SU-DHL-6 (cell line): ENCODE results near the gene CPNE2.
"Not testable (repeated sequence)": the region's sequence is repeated elsewhere in the genome, so short reads cannot be mapped to it uniquely, and the experiment has no call there.

Experiments
- H2AFZ ChIP-seq: fragments of 200-600 bp; sonication (generic); 2 replicates; pipeline ENCODE4 v1.6.1; 2014; ENCODE audit warnings: low read depth, mild to moderate bottlenecking, moderate library complexity, mixed read lengths, antibody characterized with exemption, low read length; ENCODE audit not compliant: severe bottlenecking
- H3F3A ChIP-seq: fragments of 200-600 bp; shearing (Covaris generic); 2 replicates; pipeline ENCODE4 v1.6.0; 2016; ENCODE audit warnings: antibody characterized with exemption, mild to moderate bottlenecking; ENCODE audit not compliant: insufficient read depth
- H3K27ac ChIP-seq: fragments of 200-600 bp; sonication (generic); 2 replicates; pipeline ENCODE4 v1.5.1; 2016; ENCODE audit warnings: low read depth, mild to moderate bottlenecking, low read length, moderate library complexity, mixed read lengths
- H3K27me3 ChIP-seq: fragments of 200-600 bp; sonication (generic), shearing (Covaris generic); 2 replicates; pipeline ENCODE4 v1.6.0; 2014; ENCODE audit warnings: mild to moderate bottlenecking, low read length
- H3K36me3 ChIP-seq: fragments of 200-600 bp; sonication (generic); 2 replicates; pipeline ENCODE4 v1.6.1; 2014; ENCODE audit warnings: mild to moderate bottlenecking, low read length, mixed read lengths
- H3K4me2 ChIP-seq: fragments of 300-600, 200-600 bp; shearing (Covaris generic), sonication (generic); 2 replicates; pipeline ENCODE4 v1.6.0; 2014; ENCODE audit warnings: low read length, low read depth, mild to moderate bottlenecking; ENCODE audit not compliant: poor library complexity, severe bottlenecking
- H3K4me3 ChIP-seq: fragments of 200-600 bp; sonication (generic); 2 replicates; pipeline ENCODE4 v1.5.1; 2014; ENCODE audit warnings: antibody characterized with exemption, low read length, mild to moderate bottlenecking, mixed read lengths; ENCODE audit not compliant: insufficient read depth, poor library complexity, severe bottlenecking
- H3K79me2 ChIP-seq: fragments of 200-600 bp; sonication (generic); 2 replicates; pipeline ENCODE4 v1.6.1; 2014; ENCODE audit warnings: mild to moderate bottlenecking, low read length, moderate library complexity; ENCODE audit not compliant: insufficient read depth
- H3K9ac ChIP-seq: fragments of 200-600 bp; sonication (generic); 2 replicates; pipeline ENCODE4 v1.7.0; 2014; ENCODE audit warnings: mild to moderate bottlenecking, low read length
- H3K9me2 ChIP-seq: fragments of 200-600 bp; sonication (generic); replicated peaks from 2 replicates; pipeline ENCODE4 v1.6.1; 2014; ENCODE audit warnings: low read length; ENCODE audit not compliant: insufficient read depth
- H3K9me3 ChIP-seq: fragments of 200-600 bp; sonication (generic); 2 replicates; pipeline ENCODE4 v1.6.1; 2014; ENCODE audit warnings: low read length, mixed read lengths; ENCODE audit not compliant: insufficient read depth
- H4K20me1 ChIP-seq: fragments of 200-600 bp; sonication (generic); 2 replicates; pipeline ENCODE4 v1.6.1; 2014; ENCODE audit warnings: low read depth, mild to moderate bottlenecking, antibody characterized with exemption, low read length, moderate library complexity, mixed read lengths
- CTCF ChIP-seq: fragments of 200-600 bp; sonication (generic); IDR thresholded peaks from one replicate; pipeline ENCODE4 v1.5.1; 2017; ENCODE audit warnings: antibody characterized with exemption, mild to moderate bottlenecking, low read length, moderate library complexity; ENCODE audit not compliant: insufficient read depth, poor library complexity, severe bottlenecking
- EZH2phosphoT487 ChIP-seq: fragments of 200-600 bp; sonication (generic), shearing (Covaris generic); conservative IDR thresholded peaks from 2 replicates; pipeline ENCODE4 v1.6.1; 2018; ENCODE audit warnings: mild to moderate bottlenecking, antibody characterized with exemption, low read length, moderate library complexity, mixed read lengths

The CPNE2 gene

DNA sequence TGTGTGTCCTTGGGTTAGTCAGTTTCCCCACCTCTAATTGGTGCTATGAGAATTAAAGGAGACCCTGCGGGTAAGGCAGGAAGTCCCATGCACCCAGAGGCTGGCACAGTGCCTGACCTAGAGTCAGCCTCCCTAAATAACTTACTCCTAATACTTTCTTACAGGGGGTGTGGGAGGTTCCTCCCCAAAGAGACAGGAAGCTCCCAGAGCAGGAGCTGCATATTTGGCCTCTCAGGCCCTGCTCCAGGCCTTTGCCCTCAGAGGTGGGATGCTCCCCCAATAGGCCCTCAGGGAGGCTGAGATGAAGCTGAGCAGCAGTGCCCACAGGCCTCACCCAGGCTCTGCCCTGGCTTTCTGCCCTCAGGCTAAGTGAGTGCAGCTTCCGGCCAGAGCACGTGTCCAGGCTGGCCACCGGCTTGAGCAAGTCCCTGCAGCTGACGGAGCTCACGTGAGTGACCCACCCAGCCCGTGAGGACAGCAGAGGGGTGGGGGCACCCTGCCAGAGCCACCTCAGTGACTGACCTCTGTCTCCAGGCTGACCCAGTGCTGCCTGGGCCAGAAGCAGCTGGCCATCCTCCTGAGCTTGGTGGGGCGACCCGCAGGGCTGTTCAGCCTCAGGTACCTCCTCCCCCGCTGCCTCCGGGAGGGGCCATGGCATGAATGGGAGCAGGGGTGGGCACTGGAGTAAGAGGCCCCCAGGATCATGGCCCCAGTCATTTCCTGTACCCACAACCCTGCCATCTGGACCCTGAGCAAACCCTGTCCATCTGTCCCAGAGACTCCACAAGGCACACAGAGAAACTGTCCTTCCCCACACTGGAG is 31.1 kb upstream of the CPNE2 start:
- Histone ChIP-seq H3K36me3 (no peaks in the 10 kb centered on the region), H4K20me1 (no peaks in the 10 kb centered on the region), H3K4me2 (no peak overlapping the region), H3F3A (no peaks in the 10 kb centered on the region), H2AFZ (no peak overlapping the region), H3K79me2 (no peaks in the 10 kb centered on the region), H3K9ac (no peak overlapping the region), H3K4me3 (no peak overlapping the region), H3K9me3 (no peaks in the 10 kb centered on the region), H3K27me3 (no peaks in the 10 kb centered on the region), H3K9me2 (no peaks in the 10 kb centered on the region), H3K27ac (no peak overlapping the region)
- TF ChIP-seq CTCF, result no peak
- TF ChIP-seq EZH2phosphoT487, result no peak

DNA sequence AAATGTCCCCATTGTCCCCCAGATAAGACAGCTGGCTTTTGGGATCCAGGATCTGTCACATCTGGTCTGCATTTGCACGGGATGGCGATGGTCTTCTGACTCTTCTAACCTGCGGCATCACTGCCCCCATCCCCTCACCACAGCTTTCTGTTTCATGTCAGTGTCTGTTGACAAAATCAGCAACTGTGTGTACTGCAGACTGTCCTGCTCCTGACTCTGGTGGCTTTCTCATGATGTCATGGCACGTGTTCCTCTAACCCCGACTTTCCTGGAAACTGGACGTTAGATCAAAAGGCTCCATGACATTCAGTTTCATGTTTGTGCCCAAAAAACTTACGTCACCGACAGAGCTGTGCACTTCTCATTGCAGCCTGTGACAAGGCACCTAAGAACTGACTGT is 30.1 kb upstream of the CPNE2 start:
- Histone ChIP-seq H3K9ac (no peak overlapping the region), H3K4me3 (no peak overlapping the region), H3K9me2 (no peaks in the 10 kb centered on the region), H3K79me2 (no peaks in the 10 kb centered on the region), H3K27ac (no peak overlapping the region), H3F3A (no peaks in the 10 kb centered on the region), H3K9me3 (no peaks in the 10 kb centered on the region), H3K27me3 (no peaks in the 10 kb centered on the region), H4K20me1 (no peaks in the 10 kb centered on the region), H2AFZ (no peak overlapping the region), H3K36me3 (no peaks in the 10 kb centered on the region), H3K4me2 (no peak overlapping the region)
- TF ChIP-seq EZH2phosphoT487 (no peak), CTCF (no peak)

DNA sequence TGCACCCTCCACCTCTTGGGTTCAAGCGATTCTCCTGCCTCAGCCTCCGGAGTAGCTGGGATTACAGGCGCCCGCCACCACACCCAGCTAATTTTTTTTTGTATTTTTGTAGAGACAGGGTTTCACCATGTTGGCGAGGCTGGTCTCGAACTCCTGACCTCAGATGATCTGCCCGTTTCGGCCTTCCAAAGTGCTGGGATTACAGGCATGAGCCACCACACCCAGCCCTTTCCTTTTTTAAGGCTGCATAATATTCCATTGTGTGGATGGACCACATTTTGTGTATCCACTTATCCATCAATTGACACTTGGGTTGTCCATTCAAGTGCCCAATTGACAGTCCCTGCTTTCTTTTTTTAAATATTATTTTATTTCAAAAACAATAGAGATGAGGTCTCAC is 29.2 kb upstream of the CPNE2 start:
- not testable (repeated sequence) for H3K9me3 ChIP-seq, H3K9ac ChIP-seq, H3F3A ChIP-seq, H3K4me3 ChIP-seq, H2AFZ ChIP-seq, H3K36me3 ChIP-seq, H3K79me2 ChIP-seq, H3K9me2 ChIP-seq, H4K20me1 ChIP-seq, H3K4me2 ChIP-seq, H3K27ac ChIP-seq, H3K27me3 ChIP-seq

GRCh38 chr16:57064995-57065394 is 27.4 kb upstream of the CPNE2 start:
- no peaks in the 10 kb centered on the region for H3K36me3 ChIP-seq
- H4K20me1 ChIP-seq, result no peaks in the 10 kb centered on the region
- H2AFZ ChIP-seq, result no peak overlapping the region
- H3K9ac ChIP-seq, result no peak overlapping the region
- H3K4me3 ChIP-seq, result no peak overlapping the region
- no peaks in the 10 kb centered on the region for H3K9me3 ChIP-seq
- no peaks in the 10 kb centered on the region for H3K79me2 ChIP-seq
- no peaks in the 10 kb centered on the region for H3F3A ChIP-seq
- no peak overlapping the region for H3K27ac ChIP-seq
- H3K9me2 ChIP-seq, result no peaks in the 10 kb centered on the region
- TF ChIP-seq CTCF (no peak), EZH2phosphoT487 (no peak)
- H3K27me3 ChIP-seq, result no peaks in the 10 kb centered on the region
- no peak overlapping the region for H3K4me2 ChIP-seq
